SK-N-SH (cell line): Measurements from ENCODE around the gene AEN. TPM values are rescaled to one million over a fixed set of nuclear protein-coding genes. Genes with fewer than 3 reads are reported as not detected.

Source experiments
- CTCF ChIA-PET: fragments of 300-600, 350-600 bp; formaldehyde crosslinking; extraction: SDS; loops from one replicate; lab custom pipeline; 2021; lab: Yijun Ruan, JAX
- POLR2A ChIA-PET: fragments of 350-600 bp; sonication (Branson Sonifier 250); formaldehyde crosslinking; extraction: SDS; loops from one replicate; lab custom pipeline; 2020; ENCODE audit warnings: antibody characterized with exemption, inconsistent platforms; lab: Yijun Ruan, JAX
- DNase-seq: peaks from one replicate; pipeline ENCODE4 v3.0.0; 2012
- H2AFZ ChIP-seq: fragments of 200-600 bp; sonication (generic); 2 replicates; pipeline ENCODE4 v1.8.1; 2016; ENCODE audit warnings: antibody characterized with exemption, mild to moderate bottlenecking, low read depth
- H3F3A ChIP-seq: fragments of 200-600 bp; sonication (generic); replicated peaks from 2 replicates; pipeline ENCODE3; 2016; ENCODE audit warnings: antibody characterized with exemption, mild to moderate bottlenecking; ENCODE audit not compliant: insufficient read depth
- H3K27ac ChIP-seq, 2 experiments: fragments of 200-500 bp in 1 of 2; fragments of 200-600 bp in 1 of 2; sonication (Bioruptor generic) in 1 of 2; sonication (generic), shearing (Covaris generic) in 1 of 2; 2 replicates each; pipeline versions ENCODE4 v1.5.1 to v1.6.1; 2014 to 2016; ENCODE audit warnings: low read depth in 2 of 2, inconsistent platforms in 1 of 2, low read length in 1 of 2, mild to moderate bottlenecking in 1 of 2, mixed read lengths in 1 of 2
- H3K27me3 ChIP-seq: fragments of 200-600 bp; sonication (generic), shearing (Covaris generic); 2 replicates; pipeline ENCODE4 v1.6.1; 2016; ENCODE audit warnings: mixed run types; ENCODE audit not compliant: insufficient read depth
- H3K36me3 ChIP-seq, 2 experiments: fragments of 200-500 bp in 1 of 2; fragments of 200-600 bp in 1 of 2; sonication (Bioruptor generic) in 1 of 2; sonication (generic) in 1 of 2; replicated peaks in 1 of 2; 2 replicates each; pipeline versions ENCODE3 to v1.5.1; 2014 to 2016; ENCODE audit warnings: low read length in 1 of 2, mild to moderate bottlenecking in 1 of 2; ENCODE audit not compliant: insufficient read depth in 2 of 2, control insufficient read depth in 1 of 2
- H3K4me1 ChIP-seq, 2 experiments: fragments of 200-500 bp in 1 of 2; fragments of 200-600 bp in 1 of 2; sonication (Bioruptor generic) in 1 of 2; sonication (generic), shearing (Covaris generic) in 1 of 2; 2 replicates each; pipeline versions ENCODE4 v1.5.1 to v1.6.1; 2014 to 2016; ENCODE audit warnings: low read depth in 1 of 2, low read length in 1 of 2, mixed run types in 1 of 2; ENCODE audit not compliant: insufficient read depth in 2 of 2, control insufficient read depth in 1 of 2
- H3K4me2 ChIP-seq: fragments of 200-600 bp; sonication (generic), shearing (Covaris generic); 2 replicates; pipeline ENCODE4 v1.6.1; 2017; ENCODE audit warnings: mixed run types
- H3K4me3 ChIP-seq, 2 experiments: fragments of 200-500 bp in 1 of 2; fragments of 200-600 bp in 1 of 2; sonication (Bioruptor generic) in 1 of 2; sonication (generic), shearing (Covaris generic) in 1 of 2; 2 replicates each; pipeline versions ENCODE4 v1.5.1 to v1.8.1; 2014 to 2016; ENCODE audit warnings: low read depth in 2 of 2, inconsistent platforms in 1 of 2, low read length in 1 of 2, mild to moderate bottlenecking in 1 of 2, mixed read lengths in 1 of 2, moderate library complexity in 1 of 2
- H3K79me2 ChIP-seq: fragments of 200-600 bp; sonication (generic); 2 replicates; pipeline ENCODE4 v1.8.1; 2017; ENCODE audit warnings: mild to moderate bottlenecking; ENCODE audit not compliant: insufficient read depth
- H3K9ac ChIP-seq: fragments of 200-600 bp; sonication (generic); 2 replicates; pipeline ENCODE4 v1.6.1; 2017; ENCODE audit warnings: mixed run types
- H3K9me2 ChIP-seq: fragments of 200-600 bp; sonication (generic); 2 replicates; pipeline ENCODE4 v1.6.1; 2017; ENCODE audit warnings: mixed run types
- H3K9me3 ChIP-seq: fragments of 200-600 bp; sonication (generic); 2 replicates; pipeline ENCODE4 v1.6.1; 2017; ENCODE audit warnings: mixed run types, mild to moderate bottlenecking, moderate library complexity
- H4K20me1 ChIP-seq: fragments of 200-600 bp; sonication (generic); 2 replicates; pipeline ENCODE4 v1.6.1; 2017; ENCODE audit warnings: mild to moderate bottlenecking, mixed run types; ENCODE audit not compliant: insufficient read depth
- FOSL2 ChIP-seq: IDR thresholded peaks from 2 replicates; pipeline ENCODE4 v1.4.0; 2012; ENCODE audit warnings: low read depth, mild to moderate bottlenecking, moderate library complexity, borderline replicate concordance
- GABPA ChIP-seq: IDR thresholded peaks from 2 replicates; pipeline ENCODE4 v1.4.0; 2012; ENCODE audit warnings: low read depth, mild to moderate bottlenecking
- GATA2 ChIP-seq: sonication (generic); formaldehyde crosslinking; IDR thresholded peaks from 2 replicates; pipeline ENCODE4 v1.5.0; 2020; ENCODE audit warnings: mild to moderate bottlenecking, missing genetic modification reagents
- NRF1 ChIP-seq: IDR thresholded peaks from 2 replicates; pipeline ENCODE4 v1.6.1; 2012; ENCODE audit warnings: low read depth, mild to moderate bottlenecking, low read length
- RCOR1 ChIP-seq: fragments of 150-350 bp; IDR thresholded peaks from 2 replicates; pipeline ENCODE4 v1.6.1; 2017; ENCODE audit warnings: antibody characterized with exemption, low read length
- RFX5 ChIP-seq: IDR thresholded peaks from 2 replicates; pipeline ENCODE4 v1.6.1; 2012; ENCODE audit warnings: mild to moderate bottlenecking, improper control_type of control experiment, low read length
- SMC3 ChIP-seq: IDR thresholded peaks from 2 replicates; pipeline ENCODE4 v1.6.1; 2012; ENCODE audit warnings: low read depth, low read length, improper control_type of control experiment
- USF1 ChIP-seq: IDR thresholded peaks from 2 replicates; pipeline ENCODE4 v1.4.0; 2012; ENCODE audit warnings: low read depth, borderline replicate concordance
- USF2 ChIP-seq: fragments of 150-350 bp; IDR thresholded peaks from 2 replicates; pipeline ENCODE4 v1.6.1; 2017; ENCODE audit warnings: antibody characterized with exemption, low read length, low read depth, borderline replicate concordance
- ZBTB33 ChIP-seq: IDR thresholded peaks from 2 replicates; pipeline ENCODE4 v1.4.0; 2012; ENCODE audit warnings: low read depth, borderline replicate concordance
- WGBS: methylation state at CpG from one replicate; pipeline ENCODE4 v1.1.6; 2017; ENCODE audit warnings: low lambda C conversion rate; 5-methylcytosine and 5-hydroxymethylcytosine counted together
- polyA plus RNA-seq, 3 experiments: library from polyadenylated mRNA; depleted of rRNA; stranded (reverse); fragments of >200 nt; gene quantifications; 2 replicates each; pipeline ENCODE4 v1.2.3, GENCODE V29; 2012
- TF ChIP-seq, protein P1 (sequence below): fragments of 200-600 bp; sonication (generic); IDR thresholded peaks from 2 replicates; pipeline ENCODE4 v1.6.1; 2017; ENCODE audit warnings: antibody characterized with exemption, mild to moderate bottlenecking, moderate library complexity
- TF ChIP-seq, protein P2 (sequence below): IDR thresholded peaks from 2 replicates; pipeline ENCODE4 v1.6.1; 2012; ENCODE audit warnings: mild to moderate bottlenecking, low read depth, low read length, moderate library complexity

AEN gene
- polyA plus RNA-seq, 1 of the 3 experiments (the other 2 are of a cell fraction), result 46.4 TPM

- Histone ChIP-seq H3K79me2 (no peaks in the 10 kb centered on the region), H4K20me1 (no peaks in the 10 kb centered on the region), H3K36me3 (no peaks in the 10 kb centered on the region), H3K27me3 (no peaks in the 10 kb centered on the region), H3K9me3 (no peaks in the 10 kb centered on the region), H3K27ac (no peak overlapping the region), H3F3A (peaks cover 5% of the 10 kb centered on the region), H3K9ac (no peak overlapping the region), H3K4me2 (no peak overlapping the region), H3K4me1 (peaks cover 6 to 31% of the 10 kb centered on the region in 2 experiments; a peak in 2 of 4 replicates), H3K9me2 (no peaks in the 10 kb centered on the region), H3K4me3 (no peak overlapping the region), H2AFZ (no peak overlapping the region)
- ChIA-PET CTCF (no interaction called here), POLR2A (no interaction called here)
- no peak for TF ChIP-seq GABPA
- TF ChIP-seq, protein P1, sequence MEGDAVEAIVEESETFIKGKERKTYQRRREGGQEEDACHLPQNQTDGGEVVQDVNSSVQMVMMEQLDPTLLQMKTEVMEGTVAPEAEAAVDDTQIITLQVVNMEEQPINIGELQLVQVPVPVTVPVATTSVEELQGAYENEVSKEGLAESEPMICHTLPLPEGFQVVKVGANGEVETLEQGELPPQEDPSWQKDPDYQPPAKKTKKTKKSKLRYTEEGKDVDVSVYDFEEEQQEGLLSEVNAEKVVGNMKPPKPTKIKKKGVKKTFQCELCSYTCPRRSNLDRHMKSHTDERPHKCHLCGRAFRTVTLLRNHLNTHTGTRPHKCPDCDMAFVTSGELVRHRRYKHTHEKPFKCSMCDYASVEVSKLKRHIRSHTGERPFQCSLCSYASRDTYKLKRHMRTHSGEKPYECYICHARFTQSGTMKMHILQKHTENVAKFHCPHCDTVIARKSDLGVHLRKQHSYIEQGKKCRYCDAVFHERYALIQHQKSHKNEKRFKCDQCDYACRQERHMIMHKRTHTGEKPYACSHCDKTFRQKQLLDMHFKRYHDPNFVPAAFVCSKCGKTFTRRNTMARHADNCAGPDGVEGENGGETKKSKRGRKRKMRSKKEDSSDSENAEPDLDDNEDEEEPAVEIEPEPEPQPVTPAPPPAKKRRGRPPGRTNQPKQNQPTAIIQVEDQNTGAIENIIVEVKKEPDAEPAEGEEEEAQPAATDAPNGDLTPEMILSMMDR, result no peak
- no peak for TF ChIP-seq GATA2
- TF ChIP-seq USF1, result no peak
- no peak for TF ChIP-seq RFX5
- no peak for TF ChIP-seq USF2
- no peak for TF ChIP-seq SMC3
- TF ChIP-seq, protein P2, sequence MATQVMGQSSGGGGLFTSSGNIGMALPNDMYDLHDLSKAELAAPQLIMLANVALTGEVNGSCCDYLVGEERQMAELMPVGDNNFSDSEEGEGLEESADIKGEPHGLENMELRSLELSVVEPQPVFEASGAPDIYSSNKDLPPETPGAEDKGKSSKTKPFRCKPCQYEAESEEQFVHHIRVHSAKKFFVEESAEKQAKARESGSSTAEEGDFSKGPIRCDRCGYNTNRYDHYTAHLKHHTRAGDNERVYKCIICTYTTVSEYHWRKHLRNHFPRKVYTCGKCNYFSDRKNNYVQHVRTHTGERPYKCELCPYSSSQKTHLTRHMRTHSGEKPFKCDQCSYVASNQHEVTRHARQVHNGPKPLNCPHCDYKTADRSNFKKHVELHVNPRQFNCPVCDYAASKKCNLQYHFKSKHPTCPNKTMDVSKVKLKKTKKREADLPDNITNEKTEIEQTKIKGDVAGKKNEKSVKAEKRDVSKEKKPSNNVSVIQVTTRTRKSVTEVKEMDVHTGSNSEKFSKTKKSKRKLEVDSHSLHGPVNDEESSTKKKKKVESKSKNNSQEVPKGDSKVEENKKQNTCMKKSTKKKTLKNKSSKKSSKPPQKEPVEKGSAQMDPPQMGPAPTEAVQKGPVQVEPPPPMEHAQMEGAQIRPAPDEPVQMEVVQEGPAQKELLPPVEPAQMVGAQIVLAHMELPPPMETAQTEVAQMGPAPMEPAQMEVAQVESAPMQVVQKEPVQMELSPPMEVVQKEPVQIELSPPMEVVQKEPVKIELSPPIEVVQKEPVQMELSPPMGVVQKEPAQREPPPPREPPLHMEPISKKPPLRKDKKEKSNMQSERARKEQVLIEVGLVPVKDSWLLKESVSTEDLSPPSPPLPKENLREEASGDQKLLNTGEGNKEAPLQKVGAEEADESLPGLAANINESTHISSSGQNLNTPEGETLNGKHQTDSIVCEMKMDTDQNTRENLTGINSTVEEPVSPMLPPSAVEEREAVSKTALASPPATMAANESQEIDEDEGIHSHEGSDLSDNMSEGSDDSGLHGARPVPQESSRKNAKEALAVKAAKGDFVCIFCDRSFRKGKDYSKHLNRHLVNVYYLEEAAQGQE, result no peak
- TF ChIP-seq FOSL2, result no peak
- no peak for TF ChIP-seq RCOR1
- TF ChIP-seq NRF1, result no peak
- TF ChIP-seq ZBTB33, result no peak
- WGBS, result 97% methylated on average over 9 of the region's 12 CpGs
- DNase-seq, result no peak
These were observed 29.4 kb downstream of the AEN start for GRCh38 chr15:88650556-88650955.
